Measurements from ENCODE around the gene RFK.

DNA sequence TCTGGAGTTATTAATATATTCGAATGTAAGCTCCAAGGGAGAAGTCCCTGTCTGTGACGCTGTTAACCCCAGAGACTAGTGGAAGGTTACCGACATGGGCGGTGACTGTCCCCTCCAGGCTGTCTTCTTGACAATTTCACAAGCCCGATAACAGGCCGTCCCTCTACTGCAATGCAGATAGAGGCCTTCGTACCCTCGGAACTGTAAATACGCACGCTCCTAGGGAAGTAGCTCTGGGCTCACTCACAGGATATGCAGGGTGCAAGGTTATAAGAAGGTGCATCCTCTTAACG is 680 bp upstream of the RFK start:
- TF ChIP-seq, protein P1, sequence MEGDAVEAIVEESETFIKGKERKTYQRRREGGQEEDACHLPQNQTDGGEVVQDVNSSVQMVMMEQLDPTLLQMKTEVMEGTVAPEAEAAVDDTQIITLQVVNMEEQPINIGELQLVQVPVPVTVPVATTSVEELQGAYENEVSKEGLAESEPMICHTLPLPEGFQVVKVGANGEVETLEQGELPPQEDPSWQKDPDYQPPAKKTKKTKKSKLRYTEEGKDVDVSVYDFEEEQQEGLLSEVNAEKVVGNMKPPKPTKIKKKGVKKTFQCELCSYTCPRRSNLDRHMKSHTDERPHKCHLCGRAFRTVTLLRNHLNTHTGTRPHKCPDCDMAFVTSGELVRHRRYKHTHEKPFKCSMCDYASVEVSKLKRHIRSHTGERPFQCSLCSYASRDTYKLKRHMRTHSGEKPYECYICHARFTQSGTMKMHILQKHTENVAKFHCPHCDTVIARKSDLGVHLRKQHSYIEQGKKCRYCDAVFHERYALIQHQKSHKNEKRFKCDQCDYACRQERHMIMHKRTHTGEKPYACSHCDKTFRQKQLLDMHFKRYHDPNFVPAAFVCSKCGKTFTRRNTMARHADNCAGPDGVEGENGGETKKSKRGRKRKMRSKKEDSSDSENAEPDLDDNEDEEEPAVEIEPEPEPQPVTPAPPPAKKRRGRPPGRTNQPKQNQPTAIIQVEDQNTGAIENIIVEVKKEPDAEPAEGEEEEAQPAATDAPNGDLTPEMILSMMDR (IDR thresholded peaks at IDR 0.05) = no peak
- TF ChIP-seq POLR2AphosphoS5 (IDR thresholded peaks at IDR 0.05) = no peak
- no peak for TF ChIP-seq POLR2A (IDR thresholded peaks at IDR 0.05)
- TF ChIP-seq EP300 (IDR thresholded peaks at IDR 0.05) = no peak

Measured in gastroesophageal sphincter (tissue), 3 donors.